Mucosa of stomach (tissue), 1 donor: Measurements from ENCODE around the gene IFITM2.
"Not testable (repeated sequence)": the region's sequence is repeated elsewhere in the genome, so short reads cannot be mapped to it uniquely, and the experiment has no call there.

Source experiments
- H3K27me3 ChIP-seq: one replicate; pipeline ENCODE4 v1.7.0; 2013; ENCODE audit warnings: mild to moderate bottlenecking, low read length; ENCODE audit not compliant: control insufficient read depth, insufficient read depth
- H3K36me3 ChIP-seq: one replicate; pipeline ENCODE4 v1.7.0; 2013; ENCODE audit warnings: low read length; ENCODE audit not compliant: control insufficient read depth, insufficient read depth
- H3K4me1 ChIP-seq: one replicate; pipeline ENCODE4 v1.7.0; 2013; ENCODE audit warnings: mild to moderate bottlenecking, low read length; ENCODE audit not compliant: control insufficient read depth, insufficient read depth
- H3K4me3 ChIP-seq: one replicate; pipeline ENCODE4 v1.7.0; 2013; ENCODE audit warnings: low read length
- H3K9ac ChIP-seq: one replicate; pipeline ENCODE4 v1.7.0; 2013; ENCODE audit warnings: mild to moderate bottlenecking, low read length, moderate library complexity
- H3K9me3 ChIP-seq: one replicate; pipeline ENCODE4 v1.7.0; 2013; ENCODE audit warnings: mild to moderate bottlenecking, low read length, moderate library complexity; ENCODE audit not compliant: control insufficient read depth
- donor health status: Pancreatic carcinoma.

IFITM2 gene

DNA sequence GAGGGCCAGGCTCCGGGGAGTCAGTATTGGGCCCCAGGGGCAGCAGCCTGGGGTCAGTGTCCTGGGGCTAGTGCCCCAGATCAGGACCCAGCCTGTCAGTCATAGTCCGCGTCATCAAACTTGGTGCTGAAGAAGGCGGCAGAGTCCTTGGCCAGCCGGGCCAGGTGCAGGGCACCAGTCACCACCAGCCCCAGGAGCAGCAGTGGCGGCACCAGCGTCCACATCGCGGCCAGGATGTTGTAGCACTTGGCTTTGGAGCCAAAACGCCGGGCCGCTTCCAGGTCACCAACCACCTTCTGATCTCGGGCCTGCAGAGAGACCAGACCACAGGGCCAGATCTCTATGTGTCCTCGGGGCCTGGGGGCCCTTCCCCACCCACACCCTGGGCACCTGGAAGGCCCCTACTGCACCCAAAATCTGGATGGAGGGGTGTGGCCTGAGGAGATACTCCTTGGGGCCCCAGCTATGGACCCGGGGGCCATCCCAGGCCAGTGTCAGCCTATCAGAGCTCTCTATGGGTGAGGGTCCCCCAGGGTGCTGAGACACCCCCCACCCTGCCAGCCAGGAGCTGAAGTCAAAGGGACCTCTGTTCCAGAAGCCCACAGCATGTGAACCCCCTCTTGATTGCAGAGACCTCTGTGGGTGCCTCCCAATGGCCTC is 9.1 kb upstream of the IFITM2 start:
- peaks cover 8% of the 10 kb centered on the region for H3K4me1 ChIP-seq
- no peaks in the 10 kb centered on the region for H3K36me3 ChIP-seq
- H3K4me3 ChIP-seq = no peak overlapping the region
- no peak overlapping the region for H3K9ac ChIP-seq
- no peaks in the 10 kb centered on the region for H3K9me3 ChIP-seq
- peaks cover 37% of the 10 kb centered on the region for H3K27me3 ChIP-seq

DNA sequence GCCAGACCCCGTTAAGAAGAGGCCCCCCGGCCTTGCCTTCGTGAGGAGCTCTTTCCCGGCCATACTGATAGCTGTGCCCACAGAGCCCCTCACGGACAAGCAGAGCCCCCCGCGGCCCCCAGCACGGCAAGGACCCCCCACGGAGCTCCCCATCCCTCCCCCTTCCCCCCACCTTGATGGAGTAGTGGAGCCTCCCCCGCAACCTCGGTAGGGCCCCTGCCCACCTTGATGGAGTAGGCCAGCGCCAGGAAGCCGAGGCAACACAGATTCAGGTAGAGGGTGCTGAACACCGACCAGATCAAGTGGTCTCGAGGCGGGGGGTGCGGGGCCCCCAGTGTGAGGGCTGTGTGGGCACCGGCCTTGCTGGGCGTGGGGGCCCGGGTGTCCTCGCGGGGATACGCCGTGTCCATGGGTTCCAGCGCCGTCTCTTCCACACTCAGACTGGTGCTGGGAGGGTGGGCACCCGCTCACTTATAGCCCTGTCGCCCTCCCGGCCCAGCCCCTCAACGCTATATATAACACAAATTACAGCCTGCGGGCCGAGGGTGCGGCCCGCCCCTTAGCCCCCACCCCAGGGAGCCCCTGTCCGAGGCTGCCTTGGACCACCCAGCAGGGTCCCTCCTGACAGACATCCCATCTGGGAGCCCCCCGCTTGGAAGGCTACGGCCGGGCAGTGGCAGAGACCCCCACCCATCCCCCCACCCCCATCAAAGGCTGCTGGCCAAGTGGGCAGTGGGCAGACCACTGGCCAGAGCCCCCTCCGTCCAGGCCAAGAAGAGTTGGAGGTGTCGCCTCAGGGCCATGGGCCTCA is 8.3 kb upstream of the IFITM2 start, which contains the start of gene IFITM5:
TSS of gene IFITM5 (minus strand) at position 446 of the 811 bp plus-strand sequence. CDS start at position 410, 36 bp downstream.
- H3K27me3 ChIP-seq = peaks cover 37% of the 10 kb centered on the region
- no peaks in the 10 kb centered on the region for H3K9me3 ChIP-seq
- no peak within 1 kb of the TSS for H3K4me3 ChIP-seq
- no peaks in the 10 kb centered on the region for H3K36me3 ChIP-seq
- H3K4me1 ChIP-seq = peaks cover 8% of the 10 kb centered on the region
- no peak within 1 kb of the TSS for H3K9ac ChIP-seq

DNA sequence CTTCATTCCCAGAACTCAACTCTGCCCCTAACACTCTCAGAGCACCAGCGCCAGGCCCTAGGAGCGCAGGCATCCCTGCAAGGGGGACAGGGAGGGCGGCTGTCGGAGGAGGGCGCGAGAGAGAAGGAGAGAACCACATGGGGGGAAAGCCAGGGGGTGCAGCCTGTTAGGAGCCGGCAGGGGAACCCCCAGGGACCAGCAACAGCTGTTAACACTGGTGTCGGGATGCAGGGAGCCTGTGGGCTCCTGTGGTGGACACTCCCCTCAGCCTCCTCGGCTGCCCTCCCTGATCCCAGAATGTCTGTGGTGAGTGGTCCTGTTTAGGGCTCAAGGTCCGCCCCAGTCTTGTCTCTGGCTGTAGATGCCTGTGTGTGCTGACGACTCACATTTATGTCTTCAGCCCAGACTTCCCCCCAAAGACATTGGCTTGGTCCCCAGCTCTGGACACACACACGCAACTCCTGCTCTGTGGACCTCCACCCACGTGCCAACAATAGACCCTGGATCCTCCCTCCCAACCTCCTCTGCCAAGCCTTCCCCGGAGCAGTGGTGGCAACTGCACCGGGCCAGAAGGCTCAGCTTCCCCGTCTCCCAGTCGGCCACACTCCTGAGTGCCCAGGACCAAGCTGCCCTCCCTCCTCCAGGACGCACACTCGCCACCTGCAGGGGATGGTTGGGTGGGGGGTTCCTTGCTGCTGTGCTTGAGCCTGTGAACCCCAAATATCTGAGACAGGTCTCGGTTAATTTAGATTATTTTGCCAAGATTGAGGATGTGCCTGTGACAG is 7.5 kb upstream of the IFITM2 start:
- H3K27me3 ChIP-seq = peaks cover 37% of the 10 kb centered on the region
- no peaks in the 10 kb centered on the region for H3K36me3 ChIP-seq
- H3K9ac ChIP-seq = no peak overlapping the region
- no peaks in the 10 kb centered on the region for H3K9me3 ChIP-seq
- H3K4me1 ChIP-seq = peaks cover 8% of the 10 kb centered on the region
- no peak overlapping the region for H3K4me3 ChIP-seq

DNA sequence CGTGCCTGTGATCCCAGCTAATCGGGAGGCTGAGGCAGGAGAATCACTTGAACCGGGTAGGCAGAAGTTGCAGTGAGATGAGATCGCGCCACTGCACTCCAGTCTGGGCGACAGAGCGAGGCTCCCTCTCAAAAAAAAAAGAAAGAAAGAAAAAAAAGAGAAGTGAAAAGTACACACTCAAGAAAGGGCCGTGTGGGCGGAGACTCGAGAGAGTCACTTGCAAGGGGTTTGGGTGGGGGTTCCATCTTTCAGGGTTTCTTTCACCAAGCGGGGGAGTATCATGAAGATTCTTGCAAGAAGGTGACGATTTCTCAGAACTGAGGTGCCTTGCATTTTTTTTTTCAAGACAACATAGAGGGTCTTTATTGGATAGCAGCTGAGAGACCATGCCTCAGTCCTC is 4.3 kb upstream of the IFITM2 start:
- Histone ChIP-seq H3K27me3 (peaks cover 17% of the 10 kb centered on the region), H3K9ac (no peak overlapping the region), H3K9me3 (no peaks in the 10 kb centered on the region), H3K4me3 (no peak overlapping the region), H3K4me1 (peaks cover 6% of the 10 kb centered on the region), H3K36me3 (no peaks in the 10 kb centered on the region)

DNA sequence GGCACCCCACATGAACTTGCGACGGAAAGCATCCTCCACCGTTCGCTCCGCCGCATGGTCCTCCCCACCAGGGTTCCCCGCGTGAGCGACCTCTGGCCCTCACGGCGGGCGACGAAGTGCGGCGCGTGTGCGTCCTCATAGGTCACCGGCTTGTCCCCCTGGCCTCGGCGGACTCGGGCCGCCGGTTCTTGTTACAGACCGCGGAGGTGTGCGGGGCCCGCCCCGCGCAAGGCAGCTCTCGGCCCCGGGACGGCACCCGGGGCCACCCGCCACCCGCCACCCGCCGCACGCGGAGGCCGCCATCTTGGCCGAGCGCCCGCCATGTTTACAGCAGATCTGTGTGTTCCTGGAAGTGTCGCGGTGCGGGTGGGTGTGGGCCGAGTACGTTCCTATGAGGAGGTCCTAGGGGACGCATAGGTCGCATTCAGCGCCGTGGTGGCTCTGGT is 3.5 kb upstream of the IFITM2 start:
- H3K36me3 ChIP-seq = no peaks in the 10 kb centered on the region
- H3K9me3 ChIP-seq = no peaks in the 10 kb centered on the region
- H3K27me3 ChIP-seq = peaks cover 11% of the 10 kb centered on the region
- H3K9ac ChIP-seq = no peak overlapping the region
- H3K4me1 ChIP-seq = peaks cover 7% of the 10 kb centered on the region
- no peak overlapping the region for H3K4me3 ChIP-seq

DNA sequence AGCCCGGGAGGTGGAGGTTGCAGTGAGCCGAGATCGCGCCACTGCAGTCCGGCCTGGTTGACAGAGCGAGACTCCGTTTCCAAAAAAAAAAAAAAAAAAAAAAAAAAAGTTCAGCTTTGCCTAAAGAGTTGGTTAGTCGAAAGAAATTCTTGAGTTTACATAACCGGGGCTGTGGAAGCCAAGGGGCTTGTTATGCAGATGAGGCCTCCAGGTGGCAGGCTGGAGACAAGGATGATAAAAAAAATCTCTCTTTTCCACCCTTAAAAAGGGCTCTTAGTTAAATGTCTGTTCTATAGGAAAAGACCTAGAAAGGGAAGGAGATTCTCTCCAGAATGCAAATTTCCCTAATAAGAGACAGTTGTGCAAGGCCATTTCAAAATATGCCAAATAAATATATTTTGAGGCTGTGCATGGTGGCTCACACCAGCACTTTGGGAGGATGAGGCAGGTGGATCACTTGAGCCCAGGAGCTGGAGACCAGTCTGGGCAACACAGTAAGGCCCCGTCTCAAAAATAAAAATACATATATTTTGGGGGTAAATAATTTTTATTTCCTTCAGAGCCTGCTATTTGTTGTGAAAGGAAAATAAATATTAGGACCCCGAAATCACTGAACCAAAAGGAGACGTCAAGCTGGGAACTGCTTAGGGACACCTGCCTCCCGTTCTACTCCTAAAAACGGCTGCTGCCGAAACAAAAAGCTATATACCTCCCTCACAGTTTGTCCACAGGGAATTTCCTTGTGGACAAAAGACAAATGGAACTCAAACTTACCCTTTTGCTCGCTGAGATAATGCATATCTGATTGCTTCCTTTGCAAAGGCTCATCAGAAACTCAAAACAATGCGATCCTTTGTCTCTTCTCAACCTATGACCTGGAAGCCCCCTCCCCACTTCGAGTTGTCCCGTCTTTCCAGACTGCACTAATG is 2.4 kb upstream of the IFITM2 start:
- no peak overlapping the region for H3K9ac ChIP-seq
- no peak overlapping the region for H3K4me3 ChIP-seq
- H3K4me1 ChIP-seq = peaks cover 9% of the 10 kb centered on the region
- H3K9me3 ChIP-seq = no peaks in the 10 kb centered on the region
- H3K36me3 ChIP-seq = no peaks in the 10 kb centered on the region
- H3K27me3 ChIP-seq = peaks cover 11% of the 10 kb centered on the region

DNA sequence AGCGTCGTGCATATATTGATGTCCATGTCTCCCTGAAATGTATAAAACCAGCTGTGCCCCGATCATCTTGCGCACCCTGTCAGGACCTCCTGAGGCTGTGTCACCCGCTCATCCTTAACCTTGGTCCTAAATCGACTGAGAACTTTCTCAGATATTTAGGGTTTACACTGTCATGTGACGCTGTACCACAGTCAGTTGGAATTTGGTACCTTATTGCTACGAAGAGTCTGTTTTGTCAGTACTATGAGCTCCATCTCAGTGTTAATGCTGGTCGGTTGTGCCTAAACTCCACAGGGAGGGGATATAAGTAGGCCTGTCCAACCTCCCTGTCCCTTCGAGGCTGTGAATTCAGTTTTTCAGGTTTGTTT is 1.8 kb upstream of the IFITM2 start:
- Histone ChIP-seq H3K27me3 (peaks cover 6% of the 10 kb centered on the region), H3K9ac (no peak overlapping the region), H3K36me3 (no peaks in the 10 kb centered on the region), H3K4me3 (no peak overlapping the region), H3K9me3 (no peaks in the 10 kb centered on the region), H3K4me1 (peaks cover 9% of the 10 kb centered on the region)

DNA sequence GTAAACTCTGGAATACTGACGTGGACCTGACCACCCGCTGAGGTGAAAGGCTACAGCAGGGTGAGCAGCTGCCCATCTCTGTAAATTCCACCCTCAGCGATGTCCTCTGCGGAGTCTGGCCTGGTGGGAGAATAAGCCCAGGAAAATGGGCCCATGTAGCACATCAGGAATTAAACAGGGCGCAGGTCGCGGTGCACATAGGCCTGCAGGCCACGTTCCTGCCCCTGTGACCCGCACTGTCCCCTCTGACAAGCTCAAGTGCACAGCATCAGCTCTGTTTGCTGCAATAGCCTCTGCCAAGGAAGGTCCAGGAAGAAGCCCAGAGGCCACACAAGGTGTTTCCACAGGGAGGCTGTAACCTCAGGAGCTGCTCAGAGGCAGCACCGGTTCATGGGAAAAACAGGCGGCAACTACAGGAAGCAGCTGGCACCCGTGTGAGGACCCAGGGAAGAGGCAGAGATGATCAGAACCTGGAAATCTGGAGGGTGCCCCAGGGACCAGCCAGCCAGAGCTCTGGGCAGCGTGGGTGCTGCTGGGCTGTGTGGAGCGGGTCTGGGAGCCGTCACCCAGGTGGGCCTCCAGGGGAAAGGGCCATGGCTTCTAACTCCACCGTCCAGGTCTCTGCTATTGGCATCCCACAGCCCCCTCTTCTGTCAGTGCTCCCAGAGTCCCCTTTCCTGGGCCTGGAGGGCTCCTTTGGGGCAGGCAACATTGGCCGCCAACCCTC is 808 bp upstream of the IFITM2 start:
- no peak overlapping the region for H3K9ac ChIP-seq

DNA sequence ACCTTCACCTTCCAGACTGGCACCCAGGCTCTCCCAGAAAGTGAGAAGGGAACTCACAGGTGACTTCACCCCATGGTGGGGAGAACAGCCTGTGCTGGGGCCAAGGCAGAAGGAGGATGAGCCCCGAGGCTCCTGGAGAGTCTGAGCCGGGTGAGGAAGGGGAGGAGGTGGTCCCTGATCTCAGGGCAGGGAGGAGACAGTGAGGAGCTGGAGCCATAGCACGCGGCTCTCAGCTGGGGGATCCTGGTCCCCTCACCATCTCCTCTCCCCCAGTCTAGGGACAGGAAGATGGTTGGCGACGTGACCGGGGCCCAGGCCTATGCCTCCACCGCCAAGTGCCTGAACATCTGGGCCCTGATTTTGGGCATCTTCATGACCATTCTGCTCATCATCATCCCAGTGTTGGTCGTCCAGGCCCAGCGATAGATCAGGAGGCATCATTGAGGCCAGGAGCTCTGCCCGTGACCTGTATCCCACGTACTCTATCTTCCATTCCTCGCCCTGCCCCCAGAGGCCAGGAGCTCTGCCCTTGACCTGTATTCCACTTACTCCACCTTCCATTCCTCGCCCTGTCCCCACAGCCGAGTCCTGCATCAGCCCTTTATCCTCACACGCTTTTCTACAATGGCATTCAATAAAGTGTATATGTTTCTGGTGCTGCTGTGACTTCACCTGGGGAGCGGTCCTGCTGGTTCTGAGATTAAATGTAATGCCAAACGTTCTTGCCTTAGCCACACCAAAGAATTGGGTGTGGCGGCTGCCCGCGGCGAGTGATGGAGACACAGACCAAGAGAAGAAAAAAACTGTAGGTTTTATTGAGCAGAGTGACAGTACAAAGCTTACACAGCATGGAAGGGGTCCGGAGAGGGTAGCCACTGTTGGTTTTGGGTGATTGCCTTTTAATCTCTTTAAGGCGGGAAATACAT is 1.4 kb downstream of the IFITM2 start:
- H3K27me3 ChIP-seq = peaks cover 17% of the 10 kb centered on the region
- peaks cover 13% of the 10 kb centered on the region for H3K4me1 ChIP-seq
- H3K9me3 ChIP-seq, H3K36me3 ChIP-seq, H3K4me3 ChIP-seq: not testable (repeated sequence)
- H3K9ac ChIP-seq = peak overlapping the region; percentile 28

More for the DNA sequence above, 808 bp upstream of the IFITM2 start:
- no peak overlapping the region for H3K4me3 ChIP-seq
- no peaks in the 10 kb centered on the region for H3K36me3 ChIP-seq
- H3K27me3 ChIP-seq = peaks cover 8% of the 10 kb centered on the region
- H3K4me1 ChIP-seq = peaks cover 9% of the 10 kb centered on the region
- no peaks in the 10 kb centered on the region for H3K9me3 ChIP-seq

DNA sequence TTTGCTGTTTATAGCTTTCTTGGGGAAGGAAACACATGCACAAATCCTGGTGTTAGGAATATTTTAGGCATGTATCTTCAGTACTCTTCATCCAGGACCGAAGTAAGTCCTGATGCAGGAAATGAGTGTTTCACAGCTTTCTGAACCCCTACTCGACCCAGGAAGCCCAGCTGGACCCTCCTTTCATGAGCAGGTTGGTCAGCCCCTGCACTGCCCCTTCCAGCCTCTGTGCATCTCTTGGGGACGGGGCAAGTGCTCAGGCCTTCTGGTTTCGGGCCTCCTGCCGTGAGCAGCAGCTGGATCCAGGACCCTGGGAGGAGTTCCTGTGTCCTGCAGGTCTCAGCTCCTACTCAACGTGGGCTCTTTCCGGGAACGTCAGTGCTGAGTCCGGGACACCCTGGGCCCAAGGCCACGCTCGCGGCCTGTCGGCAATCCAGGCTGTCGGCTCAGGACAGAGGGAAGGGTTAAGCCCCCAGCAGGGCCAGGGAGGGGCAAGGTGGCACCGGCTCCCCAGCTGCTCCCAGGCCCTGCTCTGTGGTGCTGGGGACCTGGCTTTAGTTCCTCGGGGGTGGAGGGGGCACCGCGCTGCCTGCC is 2.5 kb downstream of the IFITM2 start:
- Histone ChIP-seq H3K9ac (peak overlapping the region; percentile 24), H3K4me1 (peaks cover 14% of the 10 kb centered on the region), H3K27me3 (peaks cover 22% of the 10 kb centered on the region)
- H3K9me3 ChIP-seq, H3K4me3 ChIP-seq, H3K36me3 ChIP-seq: not testable (repeated sequence)
